Kidney tubule cell (primary cell): ENCODE measurements around the gene ZBTB22.
A peak's percentile ranks its signal among the peaks of the same experiment; 100 is the strongest.
"Not testable (repeated sequence)": the region's sequence is repeated elsewhere in the genome, so short reads cannot be mapped to it uniquely, and the experiment has no call there.

Experiments used
- DNase-seq: peaks from one replicate; pipeline ENCODE4 v3.0.0-alpha.2; 2018; ENCODE audit warnings: low spot score

ZBTB22 gene, protein sequence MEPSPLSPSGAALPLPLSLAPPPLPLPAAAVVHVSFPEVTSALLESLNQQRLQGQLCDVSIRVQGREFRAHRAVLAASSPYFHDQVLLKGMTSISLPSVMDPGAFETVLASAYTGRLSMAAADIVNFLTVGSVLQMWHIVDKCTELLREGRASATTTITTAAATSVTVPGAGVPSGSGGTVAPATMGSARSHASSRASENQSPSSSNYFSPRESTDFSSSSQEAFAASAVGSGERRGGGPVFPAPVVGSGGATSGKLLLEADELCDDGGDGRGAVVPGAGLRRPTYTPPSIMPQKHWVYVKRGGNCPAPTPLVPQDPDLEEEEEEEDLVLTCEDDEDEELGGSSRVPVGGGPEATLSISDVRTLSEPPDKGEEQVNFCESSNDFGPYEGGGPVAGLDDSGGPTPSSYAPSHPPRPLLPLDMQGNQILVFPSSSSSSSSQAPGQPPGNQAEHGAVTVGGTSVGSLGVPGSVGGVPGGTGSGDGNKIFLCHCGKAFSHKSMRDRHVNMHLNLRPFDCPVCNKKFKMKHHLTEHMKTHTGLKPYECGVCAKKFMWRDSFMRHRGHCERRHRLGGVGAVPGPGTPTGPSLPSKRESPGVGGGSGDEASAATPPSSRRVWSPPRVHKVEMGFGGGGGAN

DNA sequence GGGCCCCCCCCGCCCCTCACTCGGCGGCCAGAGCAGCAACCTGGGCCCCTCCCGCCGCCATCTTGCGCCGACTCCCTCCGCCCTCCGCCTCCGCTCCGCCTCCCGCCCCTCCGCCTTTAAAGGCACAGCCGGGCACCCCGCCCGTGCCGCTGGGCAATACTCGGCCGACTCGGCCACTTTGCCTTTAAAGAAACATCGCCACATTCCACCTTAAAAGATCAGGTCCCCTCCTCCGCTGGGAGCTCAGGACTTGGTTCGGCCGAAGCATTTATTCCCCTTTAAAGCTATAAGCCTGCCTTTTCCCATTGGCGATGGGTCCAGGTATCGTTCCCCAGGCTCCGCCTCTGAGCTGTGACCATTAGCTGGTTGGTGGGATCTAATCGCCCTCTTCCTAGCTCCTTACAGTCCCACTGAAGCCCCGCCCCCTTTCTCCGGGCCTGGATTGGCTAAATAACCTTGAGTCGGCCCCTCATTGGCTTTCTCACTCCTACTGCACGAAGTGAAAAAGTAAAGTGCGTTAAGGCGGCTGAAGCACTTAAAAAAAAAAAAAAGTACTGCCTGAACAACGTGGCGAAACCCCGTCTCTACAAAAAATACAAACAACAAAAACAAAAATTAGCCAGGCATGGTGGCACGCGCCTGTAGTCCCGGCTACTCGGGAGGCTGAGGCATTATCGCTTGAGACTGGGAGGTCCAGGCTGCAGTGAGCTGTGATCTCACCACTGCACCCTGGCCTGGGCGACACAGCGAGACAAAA lies at the start of gene ZBTB22:
TSS of gene ZBTB22 (minus strand) at position 76 of the 757 bp plus-strand sequence. CDS start 828 bp downstream, outside the sequence.
- DNase-seq, result peak; percentile 98

DNA sequence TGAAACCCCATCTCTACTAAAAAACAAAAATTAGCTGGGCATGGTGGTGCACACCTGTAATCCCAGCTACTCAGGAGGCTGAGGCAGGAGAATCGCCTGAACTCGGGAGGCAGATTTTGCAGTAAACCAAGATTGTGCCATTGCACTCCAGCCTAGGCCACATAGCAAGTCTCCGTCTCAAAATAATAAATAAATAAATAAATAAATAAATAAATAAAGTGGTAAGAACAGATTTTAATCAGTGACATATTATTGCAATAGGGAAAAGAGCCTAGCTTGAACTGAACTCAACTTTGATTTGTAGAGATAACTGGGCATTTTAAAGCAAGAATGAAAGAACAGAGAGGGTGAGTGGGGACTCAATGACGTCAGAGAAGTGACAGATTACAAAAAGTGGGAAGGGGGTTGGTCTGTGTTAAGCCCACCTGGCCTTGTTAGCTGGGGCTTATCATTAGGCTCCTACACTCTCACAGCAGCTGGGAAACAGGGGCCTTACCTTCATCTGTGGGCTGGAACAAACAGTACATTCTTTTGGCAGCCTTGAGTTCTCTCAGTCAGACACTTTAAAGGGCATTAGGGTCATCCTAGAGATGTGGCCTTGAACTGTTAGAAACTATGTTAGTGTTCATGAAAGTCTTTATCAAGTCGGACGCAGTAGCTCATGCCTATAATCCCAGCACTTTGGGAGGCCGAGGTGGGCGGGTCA lies 49.6 kb upstream of the ZBTB22 start:
- no peak for DNase-seq

DNA sequence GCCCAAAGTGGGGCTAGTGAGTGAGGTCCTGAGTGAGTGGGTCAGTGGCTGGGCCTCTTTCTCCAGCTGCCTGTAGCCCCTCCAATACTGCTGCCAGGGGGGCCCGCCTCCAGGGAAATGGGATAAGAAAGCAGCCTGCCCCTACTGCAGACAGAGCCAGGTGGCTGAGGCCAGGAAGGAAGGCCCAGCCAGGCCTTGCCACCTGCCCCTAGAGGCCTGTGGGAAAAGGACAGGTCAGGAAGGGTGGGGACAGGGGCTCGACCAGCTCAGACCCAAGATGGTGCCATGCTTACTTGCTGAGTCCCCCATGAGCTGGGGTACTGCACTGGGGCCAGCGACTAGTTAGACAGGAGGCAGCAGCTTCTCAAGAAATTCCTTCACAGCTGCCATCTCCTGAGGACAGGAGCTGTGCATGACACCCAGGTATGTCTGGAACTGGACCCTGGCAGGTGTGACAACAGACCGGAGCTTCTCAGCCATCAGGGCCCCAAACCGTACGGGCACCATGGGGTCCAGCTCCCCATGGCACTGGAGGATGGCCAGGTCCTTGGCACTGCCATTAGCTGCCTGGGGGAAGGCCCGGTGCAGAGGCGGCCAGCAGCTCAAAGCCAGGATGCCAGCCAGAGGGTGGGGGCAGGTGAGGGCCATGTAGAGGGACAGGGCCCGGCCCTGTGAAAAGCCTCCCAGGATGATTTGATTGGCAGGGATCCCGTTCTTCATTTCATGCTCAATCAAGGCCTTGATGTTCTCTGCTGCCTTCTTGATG lies 47.8 kb upstream of the ZBTB22 start:
- not testable (repeated sequence) for DNase-seq

DNA sequence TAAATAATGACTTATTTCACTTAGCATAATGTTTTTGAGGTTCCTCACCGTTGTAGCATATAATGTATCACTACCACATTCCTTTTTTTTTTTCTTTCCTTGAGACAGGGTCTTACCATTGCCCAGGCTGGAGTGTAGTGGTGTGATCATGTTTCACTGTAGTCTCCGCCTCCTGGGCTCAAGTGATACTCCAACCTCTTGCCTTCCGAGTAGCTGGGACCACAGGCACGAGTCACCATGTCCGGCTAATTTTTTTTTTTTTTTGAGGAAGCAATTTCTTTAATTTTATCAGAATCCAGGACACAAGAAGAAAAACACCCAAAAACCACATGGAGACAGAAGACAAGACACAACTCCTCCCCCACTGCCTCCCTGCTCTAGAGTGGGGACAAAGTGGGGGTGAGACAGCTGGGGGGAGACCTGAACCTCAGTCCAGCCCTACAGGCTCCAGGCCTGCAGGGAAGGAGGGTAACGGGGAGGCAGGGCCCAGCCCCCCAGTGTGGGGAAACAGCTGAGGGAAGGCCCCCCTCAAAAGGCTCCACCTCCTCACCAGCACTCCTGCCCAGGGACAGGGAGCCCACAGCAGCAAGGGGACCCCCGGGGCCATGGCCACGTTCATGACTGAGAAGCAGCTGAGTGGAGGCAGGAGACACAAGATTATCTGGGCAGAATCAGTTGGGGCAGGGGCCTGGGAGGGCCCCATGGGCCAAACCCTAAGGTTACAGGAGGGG lies 47.1 kb upstream of the ZBTB22 start:
- DNase-seq, result peak; percentile 64

DNA sequence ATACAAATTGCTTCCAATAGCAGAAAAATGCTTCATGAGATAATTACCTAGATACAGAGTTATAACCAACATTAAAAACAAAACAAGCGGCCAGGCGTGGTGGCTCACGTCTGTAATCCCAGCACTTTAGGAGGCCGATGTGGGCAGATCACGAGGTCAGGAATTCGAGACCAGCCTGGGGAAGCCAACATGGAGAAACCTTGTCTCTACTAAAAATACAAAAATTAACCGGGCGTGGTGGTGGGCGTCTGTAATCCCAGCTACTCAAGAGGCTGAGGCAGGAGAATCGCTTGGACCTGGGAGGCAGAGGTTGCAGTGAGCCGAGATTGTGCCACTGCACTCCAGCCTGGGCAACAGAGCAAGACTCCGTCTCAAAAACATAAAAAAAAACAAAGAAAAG lies 45.9 kb upstream of the ZBTB22 start:
- not testable (repeated sequence) for DNase-seq

DNA sequence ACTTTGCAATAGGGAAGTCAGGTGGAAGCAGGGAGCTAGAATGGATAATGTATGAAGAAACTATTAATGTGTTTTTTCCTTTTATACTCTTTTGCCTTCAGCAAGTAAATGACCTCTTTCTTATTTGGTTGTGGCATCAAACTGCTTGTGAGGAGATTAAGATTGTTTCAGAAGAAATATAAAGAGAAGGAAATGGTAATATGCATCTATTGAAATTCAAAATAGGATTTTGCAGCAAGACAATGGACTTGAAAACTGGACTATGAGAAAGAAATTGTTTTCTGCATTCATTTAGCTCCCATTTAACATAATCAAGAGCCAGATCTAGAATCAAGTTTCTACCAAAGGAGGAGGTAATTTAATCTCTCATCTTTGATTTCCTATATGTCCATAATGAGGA lies 41.8 kb upstream of the ZBTB22 start:
- DNase-seq, result no peak

DNA sequence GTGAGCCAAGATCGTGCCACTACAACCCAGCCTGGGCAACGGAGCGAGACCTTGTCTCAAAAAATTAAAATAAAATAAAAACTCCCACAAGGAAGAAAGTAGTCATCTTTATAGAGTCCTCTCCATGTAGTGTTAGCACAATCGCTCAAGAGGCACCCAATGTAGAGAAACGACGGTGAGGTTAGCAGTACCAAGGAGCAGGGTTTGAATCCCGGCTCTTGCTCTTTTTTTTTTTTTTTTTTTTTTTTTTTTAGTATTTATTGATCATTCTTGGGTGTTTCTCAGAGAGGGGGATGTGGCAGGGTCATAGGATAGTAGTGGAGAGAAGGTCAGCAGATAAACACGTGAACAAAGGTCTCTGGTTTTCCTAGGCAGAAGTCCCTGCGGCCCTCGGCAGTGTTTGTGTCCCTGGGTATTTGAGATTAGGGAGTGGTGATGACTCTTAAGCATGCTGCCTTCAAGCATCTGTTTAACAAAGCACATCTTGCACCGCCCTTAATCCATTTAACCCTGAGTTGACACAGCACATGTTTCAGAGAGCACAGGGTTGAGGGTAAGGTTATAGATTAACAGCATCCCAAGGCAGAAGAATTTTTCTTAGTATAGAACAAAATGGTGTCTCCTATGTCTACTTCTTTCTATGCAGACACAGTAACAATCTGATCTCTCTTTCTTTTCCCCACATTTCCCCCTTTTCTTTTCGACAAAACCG lies 39.8 kb upstream of the ZBTB22 start:
- peak; percentile 12 for DNase-seq

DNA sequence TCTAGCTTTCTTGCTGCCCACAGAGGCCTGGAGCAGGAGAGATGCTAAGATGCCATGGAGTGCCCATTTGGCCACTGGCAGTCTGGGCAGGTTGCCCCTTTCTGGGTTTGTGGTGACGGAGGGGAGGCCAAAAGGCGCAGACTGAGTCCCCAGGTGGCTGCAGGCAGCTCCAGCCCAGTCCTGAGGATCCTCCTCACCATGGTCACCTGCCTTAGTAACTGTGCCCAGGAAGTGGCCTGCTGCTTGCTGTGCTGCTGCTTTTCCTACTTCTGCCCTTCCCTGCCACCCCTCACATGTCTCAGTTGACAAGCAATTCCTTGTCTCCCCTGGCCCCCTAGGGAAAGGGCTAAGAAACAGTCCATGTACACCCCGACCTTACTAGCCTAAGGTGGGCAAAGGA lies 38.8 kb upstream of the ZBTB22 start:
- no peak for DNase-seq

DNA sequence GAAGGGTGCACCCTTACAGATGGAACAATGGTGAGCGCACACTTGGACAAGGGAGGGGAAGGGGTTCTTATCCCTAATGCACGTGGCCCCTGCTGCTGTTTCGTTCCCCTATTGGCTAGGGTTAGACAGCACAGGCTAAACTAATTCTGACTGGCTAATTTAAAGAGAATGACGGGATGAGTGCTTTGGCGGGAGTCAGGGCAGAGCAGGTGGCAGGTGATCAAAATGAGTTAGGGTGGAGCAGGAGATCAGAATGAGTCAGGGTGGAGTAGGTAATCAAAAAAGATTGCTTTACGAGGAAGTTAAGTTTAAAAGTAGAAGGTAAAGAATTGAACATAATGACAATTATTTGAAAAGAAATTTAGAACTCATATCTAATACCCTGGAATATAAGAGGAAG lies 38.3 kb upstream of the ZBTB22 start:
- not testable (repeated sequence) for DNase-seq

GRCh38 chr6:33347816-33348215 lies 30.3 kb upstream of the ZBTB22 start:
- DNase-seq, result no peak

DNA sequence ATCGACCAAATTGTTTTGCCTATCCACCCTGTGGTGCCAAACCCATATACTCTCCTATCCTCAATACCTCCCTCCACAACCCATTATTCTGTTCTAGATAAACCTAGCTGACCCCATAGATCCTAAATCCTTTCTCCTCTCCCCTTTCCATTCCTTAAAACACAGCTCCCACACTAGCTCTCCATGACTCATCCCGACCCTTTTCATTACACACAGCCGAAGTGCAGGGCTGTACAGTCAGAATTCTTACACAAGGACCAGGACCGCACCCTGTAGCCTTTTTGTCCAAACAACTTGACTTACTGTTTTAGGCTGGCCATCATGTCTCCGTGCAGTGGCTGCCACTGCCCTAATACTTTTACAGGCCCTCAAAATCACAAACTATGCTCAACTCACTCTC lies 29.4 kb upstream of the ZBTB22 start:
- DNase-seq, result not testable (repeated sequence)

- DNase-seq, result peak; percentile 78
These were observed 27.5 kb upstream of the ZBTB22 start for GRCh38 chr6:33344701-33345697.

DNA sequence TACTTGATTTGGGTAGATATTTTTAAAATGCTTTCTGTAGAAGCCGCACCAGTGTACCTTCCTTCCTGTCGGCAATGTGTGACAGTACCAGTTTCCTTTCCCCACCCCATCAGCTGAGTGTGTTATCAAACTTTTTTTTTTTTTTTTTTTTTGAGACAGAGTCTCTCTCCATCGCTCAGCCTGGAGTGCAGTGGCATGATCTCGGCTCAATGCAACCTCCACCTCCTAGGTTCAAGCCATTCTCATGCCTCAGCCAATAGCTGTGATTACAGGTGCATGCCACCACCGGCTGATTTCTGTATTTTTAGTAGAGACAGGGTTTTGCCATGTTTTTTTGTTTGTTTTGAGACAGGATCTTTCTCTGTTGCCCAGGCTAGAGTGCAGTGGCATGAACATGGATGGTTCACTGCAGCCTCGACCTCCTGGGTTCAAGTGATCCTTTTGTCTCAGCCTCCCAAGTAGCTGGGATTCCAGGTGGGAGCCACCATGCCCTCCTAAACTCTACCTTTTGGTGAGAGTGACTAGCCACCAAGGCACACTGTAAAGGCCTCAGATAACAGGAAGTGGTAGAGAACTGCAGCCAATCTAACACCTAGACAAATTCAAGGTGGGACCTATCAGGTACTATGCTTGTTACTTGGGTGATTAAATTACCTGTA lies 26.5 kb upstream of the ZBTB22 start:
- no peak for DNase-seq

- not testable (repeated sequence) for DNase-seq
These were observed 26.0 kb upstream of the ZBTB22 start for GRCh38 chr6:33343606-33343952.

DNA sequence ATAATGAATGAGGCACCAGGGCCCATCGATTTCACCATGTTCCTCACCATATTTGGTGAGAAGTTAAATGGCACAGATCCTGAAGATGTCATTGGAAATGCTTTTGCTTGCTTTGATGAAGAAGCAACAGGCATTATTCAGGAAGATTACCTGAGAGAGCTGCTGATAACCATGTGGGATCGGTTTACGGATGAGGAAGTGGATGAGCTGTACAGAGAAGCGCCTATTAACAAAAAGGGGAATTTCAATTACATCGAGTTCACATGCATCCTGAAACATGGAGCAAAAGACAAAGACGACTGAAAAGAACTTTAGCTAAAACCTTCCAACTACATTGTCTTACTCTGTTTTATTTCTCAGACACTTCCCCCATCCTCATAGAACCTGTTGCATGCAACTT lies 21.6 kb upstream of the ZBTB22 start:
- DNase-seq, result no peak

DNA sequence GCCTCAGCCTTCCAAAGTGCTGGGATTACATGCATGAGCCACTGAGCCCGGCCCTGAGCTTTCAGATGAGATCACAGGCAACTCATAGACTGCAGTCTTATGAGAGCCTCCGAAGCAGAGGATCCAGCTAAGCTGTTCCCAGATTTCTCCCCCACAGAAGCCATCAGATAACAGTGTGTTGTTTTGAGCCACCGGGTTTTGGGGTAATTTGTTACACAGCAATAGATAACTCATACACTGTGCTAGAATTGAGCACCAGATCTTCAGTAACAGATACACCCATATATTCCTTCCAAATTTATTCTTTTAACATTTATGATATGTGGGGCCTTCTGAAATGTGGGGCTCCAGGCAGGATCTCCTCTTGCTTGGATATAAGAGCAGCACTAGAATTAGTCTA lies 19.0 kb upstream of the ZBTB22 start:
- no peak for DNase-seq

DNA sequence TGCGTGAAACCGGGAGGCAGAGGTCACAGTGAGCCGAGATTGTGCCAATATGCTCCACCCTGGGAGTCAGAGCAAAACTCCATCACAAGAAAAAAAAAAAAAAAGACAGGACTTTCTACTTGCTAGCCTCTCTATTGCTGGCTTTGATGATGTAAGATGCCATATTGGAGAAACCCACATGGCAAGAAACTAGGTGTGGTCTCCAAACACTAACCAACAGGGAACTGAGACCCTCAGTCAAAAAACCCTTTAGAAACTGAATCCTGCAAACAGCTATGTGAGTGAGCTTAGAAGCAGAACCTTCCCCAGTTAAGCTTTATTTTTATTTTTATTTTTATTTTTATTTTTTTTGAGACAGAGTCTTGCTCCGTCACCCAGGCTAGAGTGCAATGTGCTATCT lies 18.4 kb upstream of the ZBTB22 start:
- DNase-seq, result no peak

GRCh38 chr6:33333666-33334065 lies 16.1 kb upstream of the ZBTB22 start:
- DNase-seq, result no peak
